Amygdala (tissue), 56 donors: ENCODE data around the gene KPNB1.

Experiments used
- DNase-seq, 56 donors: peaks; one replicate each; lab custom pipeline; 2025; lab: John Stamatoyannopoulos, UW

The KPNB1 gene

GRCh38 chr17:47724705-47725104, 75.0 kb downstream of the KPNB1 start:
- no peak for DNase-seq

GRCh38 chr17:47725446-47726111, 75.9 kb downstream of the KPNB1 start:
- DNase-seq, result no peak

GRCh38 chr17:47726796-47727703, 77.3 kb downstream of the KPNB1 start:
- no peak for DNase-seq

- DNase-seq, result no peak
Measured at GRCh38 chr17:47727704-47728036, 78.0 kb downstream of the KPNB1 start.

- no peak for DNase-seq
Measured at GRCh38 chr17:47728214-47728877, 78.6 kb downstream of the KPNB1 start.

- DNase-seq, result no peak
Measured at GRCh38 chr17:47729476-47729875, 79.8 kb downstream of the KPNB1 start.

- DNase-seq, result no peak
Measured at GRCh38 chr17:47730681-47731080, 81.0 kb downstream of the KPNB1 start.

GRCh38 chr17:47731396-47731795, 81.7 kb downstream of the KPNB1 start:
- DNase-seq, result no peak

GRCh38 chr17:47732399-47733046, 82.8 kb downstream of the KPNB1 start:
- DNase-seq, result no peak

- DNase-seq, result peak in 6 of 56 donors; percentile 9 to 41 (median 14)
Measured at GRCh38 chr17:47733047-47733673, 83.4 kb downstream of the KPNB1 start, which contains the start of gene TBX21. TBX21 (plus strand) TSS chr17:47733236; CDS start chr17:47733455, 219 bp downstream.

- DNase-seq, result no peak
Measured at GRCh38 chr17:47733674-47734410, 84.1 kb downstream of the KPNB1 start.

- DNase-seq, result no peak
Measured at GRCh38 chr17:47735139-47735464, 85.4 kb downstream of the KPNB1 start.
